Thymus (tissue), 11 donors: ENCODE results near the gene CRB1. TPM values are rescaled to one million over a fixed set of nuclear protein-coding genes. Genes with fewer than 3 reads are reported as not detected.
"Not testable (repeated sequence)": the region's sequence is repeated elsewhere in the genome, so short reads cannot be mapped to it uniquely, and the experiment has no call there.

Experiments
- DNase-seq, 9 donors: peaks; one replicate each; pipeline ENCODE4 v3.0.0-alpha.2; 2013; ENCODE audit warnings: low spot score in 9 of 9, low read depth in 6 of 9, missing footprints in 1 of 9
- H3K27ac ChIP-seq, 2 donors: one replicate each; pipeline ENCODE4 v1.5.1; 2013; ENCODE audit warnings: control low read depth in 1 of 2, low read depth in 1 of 2, low read length in 1 of 2, mild to moderate bottlenecking in 1 of 2, moderate library complexity in 1 of 2
- H3K27me3 ChIP-seq, 2 donors: one replicate each; pipeline ENCODE4 v1.5.1; 2013; ENCODE audit warnings: low read length in 1 of 2; ENCODE audit not compliant: control insufficient read depth in 2 of 2, insufficient read depth in 1 of 2
- H3K36me3 ChIP-seq, 2 donors: one replicate each; pipeline ENCODE4 v1.5.1; 2013; ENCODE audit warnings: low read length in 1 of 2, mild to moderate bottlenecking in 1 of 2, moderate library complexity in 1 of 2; ENCODE audit not compliant: control insufficient read depth in 2 of 2, insufficient read depth in 2 of 2
- H3K4me1 ChIP-seq, 2 donors: one replicate each; pipeline ENCODE4 v1.5.1; 2013; ENCODE audit warnings: low read length in 2 of 2; ENCODE audit not compliant: control insufficient read depth in 2 of 2, insufficient read depth in 2 of 2
- H3K4me3 ChIP-seq, 2 donors: one replicate each; pipeline ENCODE4 v1.5.1; 2013; ENCODE audit warnings: low read length in 2 of 2, control low read depth in 1 of 2, mild to moderate bottlenecking in 1 of 2
- H3K9me3 ChIP-seq, 2 donors: one replicate each; pipeline ENCODE4 v1.5.1; 2013; ENCODE audit warnings: low read length in 1 of 2, mild to moderate bottlenecking in 1 of 2; ENCODE audit not compliant: control insufficient read depth in 2 of 2, insufficient read depth in 1 of 2
- WGBS: extraction: QIAGEN DNeasy Blood & Tissue Kit; methylation state at CpG from one replicate; pipeline ENCODE4 v1.1.7; 2013; 5-methylcytosine and 5-hydroxymethylcytosine counted together
- polyA plus RNA-seq: library from polyadenylated mRNA; stranded (reverse); fragments of 200-250 nt; gene quantifications from one replicate; pipeline ENCODE4 v1.2.3, GENCODE V29; 2013
- total RNA-seq: library from RNA; stranded (reverse); fragments of 120-200 nt; gene quantifications from one replicate; pipeline ENCODE4 v1.2.4, GENCODE V29; 2013
- donor health status: healthy.

CRB1 gene
- total and polyA plus RNA-seq, 2 donors, result 0.19 to 0.41 TPM

GRCh38 chr1:197486946-197487345 lies 218.9 kb downstream of the CRB1 start:
- H3K27ac ChIP-seq, result no peak overlapping the region
- no peaks in the 10 kb centered on the region for H3K36me3 ChIP-seq
- no peaks in the 10 kb centered on the region for H3K27me3 ChIP-seq
- DNase-seq, result no peak
- H3K4me1 ChIP-seq, result no peaks in the 10 kb centered on the region
- WGBS, result 93% methylated on average over 2 of the region's 2 CpGs
- no peak overlapping the region for H3K4me3 ChIP-seq
- no peaks in the 10 kb centered on the region for H3K9me3 ChIP-seq

- not testable (repeated sequence) for H3K4me3 ChIP-seq, H3K36me3 ChIP-seq, H3K4me1 ChIP-seq, H3K9me3 ChIP-seq, H3K27ac ChIP-seq, DNase-seq, H3K27me3 ChIP-seq
- 92% methylated on average over 1 of the region's 1 CpG for WGBS
Observed at GRCh38 chr1:197491505-197491904, 223.5 kb downstream of the CRB1 start.

- H3K9me3 ChIP-seq, result no peaks in the 10 kb centered on the region
- H3K27ac ChIP-seq, result no peak overlapping the region
- no peaks in the 10 kb centered on the region for H3K4me1 ChIP-seq
- WGBS, result 88% methylated on average over 10 of the region's 10 CpGs
- no peaks in the 10 kb centered on the region for H3K27me3 ChIP-seq
- no peak overlapping the region for H3K4me3 ChIP-seq
- H3K36me3 ChIP-seq, result no peaks in the 10 kb centered on the region
- DNase-seq, result no peak
Observed at GRCh38 chr1:197496722-197497121, 228.7 kb downstream of the CRB1 start.

GRCh38 chr1:197510691-197511378 lies 242.8 kb downstream of the CRB1 start:
- Histone ChIP-seq H3K27me3 (no peaks in the 10 kb centered on the region), H3K36me3 (peaks cover 5% of the 10 kb centered on the region in 2 donors), H3K4me3 (no peak overlapping the region), H3K9me3 (no peaks in the 10 kb centered on the region), H3K4me1 (no peaks in the 10 kb centered on the region), H3K27ac (no peak overlapping the region)
- DNase-seq, result no peak
- WGBS, result 96% methylated on average over 4 of the region's 4 CpGs

- peaks cover 4% of the 10 kb centered on the region in 2 donors for H3K36me3 ChIP-seq
- no peaks in the 10 kb centered on the region for H3K4me1 ChIP-seq
- H3K27me3 ChIP-seq, result no peaks in the 10 kb centered on the region
- H3K4me3 ChIP-seq, result no peak overlapping the region
- no peaks in the 10 kb centered on the region for H3K9me3 ChIP-seq
- no peak for DNase-seq
- no peak overlapping the region for H3K27ac ChIP-seq
- WGBS, result 94% methylated on average over 1 of the region's 1 CpG
Observed at GRCh38 chr1:197515421-197515820, 247.4 kb downstream of the CRB1 start.

GRCh38 chr1:197519741-197520334 lies 251.8 kb downstream of the CRB1 start:
- no peaks in the 10 kb centered on the region for H3K4me1 ChIP-seq
- no peaks in the 10 kb centered on the region for H3K36me3 ChIP-seq
- WGBS, result 100% methylated on average over 1 of the region's 1 CpG
- peak in 4 of 9 donors; percentile 13 to 49 (median 21) for DNase-seq
- H3K4me3 ChIP-seq, result no peak overlapping the region
- no peaks in the 10 kb centered on the region for H3K9me3 ChIP-seq
- H3K27ac ChIP-seq, result no peak overlapping the region
- H3K27me3 ChIP-seq, result no peaks in the 10 kb centered on the region

- 41% methylated on average over 2 of the region's 2 CpGs for WGBS
- Histone ChIP-seq H3K36me3 (no peaks in the 10 kb centered on the region), H3K4me1 (no peaks in the 10 kb centered on the region), H3K9me3 (no peaks in the 10 kb centered on the region), H3K4me3 (no peak overlapping the region), H3K27me3 (no peaks in the 10 kb centered on the region), H3K27ac (no peak overlapping the region)
- DNase-seq, result peak; percentile 1 to 68 (median 33)
Observed at GRCh38 chr1:197521118-197521739, 253.2 kb downstream of the CRB1 start.

- Histone ChIP-seq H3K27me3 (no peaks in the 10 kb centered on the region), H3K4me1 (no peaks in the 10 kb centered on the region), H3K36me3 (no peaks in the 10 kb centered on the region), H3K27ac (no peak overlapping the region), H3K4me3 (no peak overlapping the region), H3K9me3 (no peaks in the 10 kb centered on the region)
- 84% methylated on average over 4 of the region's 4 CpGs for WGBS
- DNase-seq, result peak in 4 of 9 donors; percentile 15 to 43 (median 24)
Observed at GRCh38 chr1:197526736-197527371, 258.8 kb downstream of the CRB1 start.
